HG02759 (cell line): Measurements from ENCODE around the gene SEMA4D.

Experiments used
- ATAC-seq: cut with Tn5 transposase; IDR thresholded peaks from one replicate; pipeline ENCODE4 v1.9.1; 2021; ENCODE audit warnings: mild to moderate bottlenecking, moderate library complexity; ENCODE audit not compliant: unreplicated experiment

The SEMA4D gene

DNA sequence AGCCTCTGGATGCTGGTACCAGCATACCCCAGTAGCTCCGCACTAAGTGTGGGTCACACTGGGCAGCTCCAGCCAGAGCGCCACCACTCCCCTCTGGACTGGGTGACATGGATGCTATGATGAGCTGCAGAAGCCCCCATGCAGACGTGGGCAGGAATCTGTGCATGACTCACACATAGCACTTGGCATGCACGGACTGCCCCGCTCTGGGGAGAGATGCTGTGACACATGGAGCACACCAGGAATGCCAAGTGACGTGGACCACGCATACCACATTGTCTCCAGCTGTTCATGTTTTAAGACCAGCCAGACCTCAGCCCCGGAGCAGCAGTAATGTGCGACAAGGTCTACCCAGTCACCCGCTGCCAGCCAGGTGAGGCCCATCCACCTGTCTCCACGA, 64.1 kb downstream of the SEMA4D start:
- ATAC-seq: no peak

DNA sequence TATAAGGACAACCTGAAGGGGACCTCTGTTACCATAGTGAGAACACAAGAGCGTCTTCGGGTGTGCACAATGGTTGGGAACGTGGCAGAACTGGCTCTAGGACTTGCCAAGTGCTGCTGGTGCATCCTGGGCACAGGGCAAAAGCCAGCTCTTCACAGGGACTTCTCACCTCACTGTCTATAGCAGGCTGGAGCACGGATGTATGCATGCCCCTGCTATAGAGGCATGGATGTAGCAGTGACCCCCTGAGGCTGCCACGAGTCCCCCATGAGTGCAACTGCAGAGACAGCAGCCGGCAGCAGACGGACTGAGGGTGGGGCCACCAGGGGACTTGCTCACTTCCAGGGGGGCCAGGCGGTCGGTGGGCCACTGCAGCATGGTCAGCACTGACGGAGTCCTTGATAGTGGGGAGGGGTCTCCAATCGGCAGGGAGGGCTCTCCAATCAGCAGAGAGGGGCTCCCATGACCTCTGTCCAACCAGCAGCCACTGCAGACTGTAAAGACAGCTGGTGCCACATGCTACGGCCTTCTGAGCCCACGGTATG, 64.9 kb downstream of the SEMA4D start:
- ATAC-seq: no peak

DNA sequence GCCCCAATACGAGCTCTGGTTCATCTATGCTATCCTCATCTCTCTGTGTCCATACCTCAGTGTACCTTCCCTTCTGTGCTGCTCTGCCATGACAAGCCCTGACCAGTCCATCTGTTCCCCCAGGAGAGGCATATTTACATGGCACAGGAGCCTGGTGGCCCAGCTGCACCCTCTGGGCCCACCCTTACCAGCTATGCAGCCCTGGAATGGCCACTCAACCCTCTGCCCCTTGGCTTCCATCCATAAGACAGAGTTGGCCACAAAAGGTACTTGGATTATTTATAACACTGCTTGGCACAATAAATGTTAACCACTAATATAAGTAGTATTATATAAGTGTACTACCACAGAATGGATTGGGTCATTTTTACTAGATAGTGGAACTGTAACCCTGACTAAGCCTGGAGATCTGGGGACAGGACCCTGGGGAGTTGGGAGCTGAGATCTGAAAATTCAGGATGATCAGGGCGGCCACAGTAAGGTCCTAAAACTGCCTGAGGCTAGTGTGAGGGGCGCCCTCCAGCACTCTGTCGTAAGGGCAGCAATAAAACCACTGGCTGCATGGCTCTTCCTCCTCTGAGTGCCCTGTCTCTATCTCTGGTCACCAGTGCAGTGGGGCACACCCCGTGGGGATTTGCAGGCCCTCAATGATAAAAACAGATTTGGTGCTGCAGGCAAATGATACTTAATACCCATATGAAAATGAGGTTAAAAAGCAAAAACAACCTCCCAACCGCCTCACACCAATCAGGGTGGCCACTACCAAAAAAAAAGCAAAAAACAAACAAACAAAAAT, 65.8 kb downstream of the SEMA4D start:
- ATAC-seq: no peak

DNA sequence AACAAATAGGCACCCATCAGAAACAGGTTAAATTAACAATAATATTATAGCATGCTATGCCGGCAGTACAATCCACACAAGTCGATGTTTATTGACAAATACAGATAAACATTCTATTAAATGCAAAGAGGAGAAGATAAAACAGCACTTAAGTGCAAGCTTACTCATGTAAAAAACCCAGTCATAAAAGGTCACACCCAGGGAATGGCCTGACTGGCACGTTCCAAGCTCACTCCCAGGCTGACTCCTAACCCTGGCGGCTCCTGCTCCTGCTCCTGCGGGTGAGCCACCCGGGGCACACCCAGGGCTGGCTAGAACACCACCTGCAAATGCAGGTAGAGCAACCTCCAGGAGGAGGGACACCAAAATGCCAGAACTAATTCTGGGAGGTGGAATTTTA, 66.9 kb downstream of the SEMA4D start:
- no peak for ATAC-seq

DNA sequence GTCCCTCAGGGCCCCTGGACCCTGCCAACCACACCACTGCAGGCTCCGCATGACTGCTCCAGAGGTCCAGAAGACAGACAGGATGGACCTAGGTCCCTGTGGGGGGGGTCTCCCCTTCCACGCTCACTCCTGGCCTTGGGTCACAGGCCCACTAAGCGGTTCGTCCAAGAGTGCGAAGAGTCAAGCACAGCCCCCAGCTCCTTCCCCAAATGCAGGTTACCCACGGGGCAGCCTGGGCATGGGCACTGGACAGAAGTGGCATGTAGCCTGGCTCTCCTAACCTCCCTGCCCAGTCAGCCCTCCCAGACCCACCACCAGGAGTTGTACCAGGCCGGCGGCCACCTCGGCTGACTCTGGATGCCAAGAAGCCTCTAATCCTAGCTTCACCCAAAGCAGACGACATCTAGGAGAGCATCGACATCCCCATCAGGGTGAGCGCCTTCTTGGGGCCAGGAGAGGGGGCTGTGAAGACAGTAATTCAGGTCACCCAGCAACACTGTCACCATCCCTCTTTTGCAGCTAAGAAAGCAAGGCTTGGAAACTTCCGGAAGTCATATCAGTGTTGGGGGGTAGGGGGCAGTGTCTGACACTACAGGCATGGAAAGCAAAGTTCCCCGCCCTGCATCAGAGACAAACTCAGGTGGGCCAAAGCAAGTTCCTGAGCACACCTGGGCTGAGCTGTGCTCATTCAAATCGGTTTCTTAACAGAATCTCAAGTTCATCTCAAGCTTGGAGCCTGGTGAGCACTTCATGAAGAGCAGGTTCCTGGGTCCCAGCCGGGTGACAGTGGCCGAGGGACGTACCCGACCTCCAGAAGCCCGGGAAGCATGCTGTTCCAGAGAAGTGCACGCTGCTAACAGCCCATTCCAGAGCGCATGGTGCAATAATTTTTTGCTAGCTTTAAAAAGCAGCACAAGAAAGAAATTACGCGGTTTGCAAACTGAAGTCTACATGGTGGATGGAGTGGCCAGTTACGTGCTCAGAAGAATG, 68.7 kb downstream of the SEMA4D start:
- ATAC-seq: no peak

DNA sequence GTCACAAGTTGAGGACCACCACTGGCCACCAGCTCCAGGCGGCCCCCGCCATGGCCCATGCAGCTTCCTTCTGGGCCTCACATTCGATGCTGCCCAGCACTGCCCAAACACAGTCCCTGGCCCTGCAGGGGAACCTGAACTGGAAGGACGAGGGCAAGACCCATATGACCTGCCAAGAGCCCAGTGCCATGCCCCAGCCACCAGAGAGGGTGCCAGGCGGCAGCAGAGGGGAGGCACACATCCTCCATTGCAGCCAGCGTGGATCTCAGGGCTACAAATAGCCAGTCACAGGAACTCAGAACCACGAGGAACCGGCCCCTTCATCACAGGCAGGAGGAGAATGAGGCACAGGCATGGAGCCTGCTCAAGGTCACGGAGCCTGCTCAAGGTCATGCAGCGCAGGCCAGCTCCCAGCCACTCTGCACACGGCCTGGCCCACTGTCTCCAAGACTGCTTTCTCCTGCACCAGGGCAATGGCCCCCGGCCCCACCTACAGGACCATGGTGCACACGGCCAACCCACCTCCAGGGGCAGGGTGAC, 69.6 kb downstream of the SEMA4D start:
- ATAC-seq: no peak

DNA sequence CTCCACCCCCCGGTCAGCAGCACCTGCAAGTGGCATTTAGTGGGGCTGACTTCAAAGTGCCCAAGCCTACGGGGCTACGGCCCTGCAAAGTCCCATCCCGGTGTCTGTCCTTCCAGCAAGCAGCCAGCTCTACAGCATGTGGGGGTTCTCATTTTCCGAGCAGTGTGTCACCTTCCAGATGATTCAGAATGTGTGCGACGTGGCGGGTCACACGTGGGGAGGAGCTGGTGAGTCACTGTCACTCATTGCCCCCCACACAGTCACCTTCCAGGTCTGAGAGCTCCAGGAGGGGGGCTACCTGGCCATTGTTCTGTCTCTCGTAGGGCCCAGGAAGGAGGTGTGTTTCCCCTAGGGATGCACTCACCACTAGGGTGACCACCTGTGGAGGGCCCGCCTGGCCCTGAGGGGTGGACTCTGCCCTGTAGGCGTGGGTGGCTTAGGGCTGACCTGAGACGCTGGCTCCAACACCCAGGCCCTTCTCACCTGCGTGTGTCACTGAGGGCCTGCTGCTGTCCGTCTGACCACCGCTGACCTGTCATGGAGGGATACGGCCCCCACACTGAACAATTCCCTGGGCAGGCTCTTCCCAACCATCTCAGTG, 70.2 kb downstream of the SEMA4D start:
- no peak for ATAC-seq

DNA sequence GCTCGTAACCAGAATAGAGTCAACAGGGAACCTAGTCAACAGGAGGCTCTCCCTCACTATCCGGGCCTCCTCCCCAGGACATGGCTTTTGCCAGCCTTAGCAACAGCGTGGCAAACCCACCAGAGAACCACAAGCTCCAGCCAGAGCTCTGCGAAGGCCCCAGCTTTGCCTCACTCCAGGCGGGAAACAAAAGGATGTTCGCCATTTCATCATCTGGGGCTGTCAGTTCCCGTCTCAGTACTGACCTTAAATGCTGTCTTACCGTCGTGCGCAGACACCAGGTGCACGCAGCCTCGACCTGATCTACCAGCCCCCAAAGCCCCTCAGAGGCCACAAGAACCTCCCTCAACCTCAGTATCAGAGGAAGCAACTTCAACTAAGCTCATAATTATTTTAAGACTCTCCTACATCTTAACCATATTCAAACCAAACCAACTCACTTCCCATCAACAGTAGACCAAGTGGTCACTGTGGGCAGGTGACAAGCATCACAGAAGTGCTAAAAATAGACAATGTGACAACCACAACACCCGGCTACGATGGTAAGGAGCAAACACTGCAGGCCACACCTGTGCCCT, 71.4 kb downstream of the SEMA4D start:
- peak; percentile 75 for ATAC-seq

DNA sequence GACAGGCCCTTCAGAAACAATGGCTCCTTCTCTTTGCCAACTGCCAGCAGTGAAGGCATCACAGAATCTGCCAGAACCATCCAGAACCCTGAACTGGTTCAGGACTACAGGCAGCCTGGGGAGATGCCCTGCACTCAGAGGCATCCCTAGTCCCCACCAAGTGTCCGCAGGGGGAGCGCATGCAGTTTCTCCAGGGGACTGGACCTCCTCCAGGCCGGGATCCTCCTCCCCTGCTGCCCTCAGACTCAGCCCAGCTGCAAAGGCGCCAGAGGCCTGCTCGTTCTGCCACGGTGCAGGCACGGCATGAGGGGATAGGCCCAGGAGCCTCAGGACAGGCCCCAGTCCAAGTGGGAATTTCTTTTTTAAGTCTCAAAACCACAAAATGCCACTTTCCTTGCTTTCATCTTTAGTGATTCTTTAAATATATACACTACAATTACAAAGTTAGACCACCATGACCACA, 72.0 kb downstream of the SEMA4D start:
- peak; percentile 3 for ATAC-seq

DNA sequence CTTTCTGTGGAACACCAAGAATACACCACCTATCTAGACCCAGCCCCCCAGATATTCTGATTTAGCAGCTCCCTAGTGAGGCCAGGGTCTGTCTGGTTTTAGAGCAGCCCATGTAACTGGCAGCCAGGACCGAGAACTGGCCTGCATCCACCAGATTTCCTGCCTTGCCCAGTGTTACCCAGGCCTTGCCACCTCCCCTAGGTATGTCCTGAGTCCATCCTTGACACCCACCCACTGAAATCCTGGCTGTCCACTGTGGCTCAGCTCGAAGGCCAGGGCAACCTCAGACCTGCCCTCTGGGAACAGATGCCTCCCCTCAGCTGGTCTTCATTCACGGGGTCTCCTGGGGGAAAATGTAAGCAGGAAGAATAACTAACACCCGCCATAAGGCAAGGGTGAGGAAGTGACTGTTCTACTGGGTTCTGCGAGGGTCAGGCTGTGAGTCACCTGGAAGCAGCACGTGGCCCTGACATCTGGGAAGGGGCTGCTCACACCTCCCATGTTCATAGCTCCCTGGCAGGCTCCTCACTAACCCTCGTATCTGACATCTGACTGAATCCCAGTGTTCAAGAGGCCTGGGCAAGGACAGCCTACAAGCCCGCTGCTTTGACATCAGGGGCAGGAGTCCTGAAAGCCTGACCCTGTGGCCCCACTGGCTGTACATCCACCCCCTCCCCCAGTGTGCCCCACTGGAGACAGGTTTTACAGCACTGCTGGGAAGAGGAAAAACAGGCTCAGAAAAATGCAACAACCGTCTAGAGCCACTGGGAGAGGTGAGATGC, 72.7 kb downstream of the SEMA4D start:
- ATAC-seq: no peak

DNA sequence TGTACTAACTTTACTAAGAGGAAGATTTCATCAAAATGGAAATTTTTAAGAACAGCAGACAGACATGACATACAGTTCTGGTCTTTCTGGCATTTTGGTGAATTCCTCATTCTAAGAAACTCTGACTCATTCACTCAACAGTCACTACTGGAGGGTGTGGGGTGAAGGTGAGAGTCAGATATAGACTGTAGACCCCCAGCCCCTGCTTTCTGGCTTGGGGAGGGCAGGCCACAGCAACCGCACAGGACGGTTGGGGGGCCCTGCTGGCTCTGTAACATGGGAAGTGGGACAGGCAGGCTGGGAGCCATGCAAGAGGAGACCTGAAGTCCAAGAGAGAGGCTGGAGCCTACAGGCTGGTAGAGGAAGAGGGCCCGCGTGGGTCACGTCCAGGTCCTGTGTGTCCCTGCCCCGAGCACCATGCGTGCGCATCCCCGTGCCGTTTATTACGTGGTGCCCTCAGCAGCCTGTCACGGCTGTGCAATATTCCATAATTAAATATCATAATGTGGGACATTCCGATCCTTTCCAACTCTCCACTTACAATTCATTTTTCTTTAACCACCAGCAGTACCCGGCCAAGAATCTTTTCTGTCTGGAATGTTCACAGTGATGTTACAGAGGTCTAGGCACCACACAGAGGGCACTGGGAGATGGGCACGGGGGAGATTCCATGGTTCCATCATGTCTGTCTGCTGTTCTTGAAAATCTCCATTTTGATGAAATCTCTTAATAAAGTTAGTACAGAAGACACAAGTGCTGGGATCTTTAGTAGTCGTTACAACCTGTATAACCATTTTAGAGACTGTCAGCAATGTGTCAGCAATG, 75.5 kb downstream of the SEMA4D start:
- ATAC-seq: no peak

DNA sequence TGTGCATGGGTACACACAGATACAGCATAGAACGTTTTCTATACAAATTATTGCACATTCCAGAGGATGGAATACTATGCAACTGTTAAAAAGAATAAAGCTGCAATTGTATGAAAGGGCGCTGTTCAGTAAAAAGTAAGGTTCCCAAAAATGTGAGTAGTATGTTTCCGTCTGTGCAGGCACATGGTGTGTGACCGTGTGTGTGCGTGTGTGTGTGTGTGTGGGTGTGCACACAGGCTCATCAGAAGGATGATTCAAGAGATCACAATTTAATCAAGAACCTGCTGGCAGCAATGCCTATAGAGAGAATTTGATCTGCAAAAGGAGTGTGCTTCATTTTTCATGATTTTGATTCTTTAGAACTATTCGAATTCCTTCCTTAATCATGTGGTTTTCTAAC, 76.3 kb downstream of the SEMA4D start:
- no peak for ATAC-seq

DNA sequence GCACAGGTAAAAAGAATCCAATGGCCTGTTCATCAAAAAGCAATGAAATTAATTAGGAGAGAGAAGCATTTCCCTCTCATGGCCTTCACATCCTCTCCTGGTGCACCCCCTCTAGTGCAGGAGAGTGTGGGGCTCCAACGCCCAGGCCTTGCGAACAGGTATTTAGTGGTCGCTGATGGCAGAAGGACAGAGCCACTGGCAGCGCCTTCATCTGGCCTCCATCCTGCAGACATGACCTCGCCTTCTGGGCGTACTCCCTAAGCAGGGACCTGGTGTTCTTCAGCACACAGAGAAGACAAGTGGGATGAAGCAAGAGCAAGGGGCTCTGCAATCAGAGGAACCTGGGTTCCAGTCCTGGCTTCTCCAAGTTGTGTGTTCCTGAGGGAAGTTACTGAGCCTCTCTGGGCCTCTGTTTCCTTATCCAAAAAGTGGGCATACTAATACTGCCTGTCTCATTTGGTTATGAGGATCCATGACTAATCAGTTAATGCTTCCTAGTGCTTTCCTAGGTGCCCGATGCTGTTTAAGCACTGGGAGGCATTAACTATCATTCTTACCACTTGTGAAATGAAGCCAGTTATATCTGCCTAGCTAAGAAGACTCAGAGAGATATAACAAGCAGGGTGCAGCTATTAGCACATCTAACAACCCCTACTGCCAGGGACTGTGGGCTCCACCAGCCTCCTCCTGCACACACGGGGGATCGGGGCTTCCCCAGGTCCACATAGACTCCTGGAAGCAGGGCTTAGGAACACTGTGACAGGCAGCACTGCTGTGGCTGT, 77.3 kb downstream of the SEMA4D start:
- no peak for ATAC-seq

DNA sequence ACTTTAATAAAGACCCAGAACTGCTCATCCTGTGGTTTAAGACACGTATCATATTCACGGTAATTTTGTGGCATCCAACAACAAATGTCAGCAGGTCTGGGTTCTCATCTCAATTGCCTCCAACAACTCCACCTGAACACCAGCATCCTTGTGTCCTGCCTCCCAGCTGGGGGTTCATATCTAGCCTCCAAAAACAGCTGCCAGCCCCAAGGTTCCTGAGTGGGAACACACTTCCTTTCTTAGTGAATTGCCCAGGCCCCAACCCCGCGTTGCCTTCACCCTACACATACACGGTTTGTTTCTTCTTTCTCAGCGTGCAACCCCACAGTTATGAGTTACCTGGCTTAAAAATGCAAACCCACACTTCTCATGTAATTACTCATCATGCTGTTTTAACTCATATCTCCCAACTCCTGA, 77.9 kb downstream of the SEMA4D start:
- ATAC-seq: no peak

DNA sequence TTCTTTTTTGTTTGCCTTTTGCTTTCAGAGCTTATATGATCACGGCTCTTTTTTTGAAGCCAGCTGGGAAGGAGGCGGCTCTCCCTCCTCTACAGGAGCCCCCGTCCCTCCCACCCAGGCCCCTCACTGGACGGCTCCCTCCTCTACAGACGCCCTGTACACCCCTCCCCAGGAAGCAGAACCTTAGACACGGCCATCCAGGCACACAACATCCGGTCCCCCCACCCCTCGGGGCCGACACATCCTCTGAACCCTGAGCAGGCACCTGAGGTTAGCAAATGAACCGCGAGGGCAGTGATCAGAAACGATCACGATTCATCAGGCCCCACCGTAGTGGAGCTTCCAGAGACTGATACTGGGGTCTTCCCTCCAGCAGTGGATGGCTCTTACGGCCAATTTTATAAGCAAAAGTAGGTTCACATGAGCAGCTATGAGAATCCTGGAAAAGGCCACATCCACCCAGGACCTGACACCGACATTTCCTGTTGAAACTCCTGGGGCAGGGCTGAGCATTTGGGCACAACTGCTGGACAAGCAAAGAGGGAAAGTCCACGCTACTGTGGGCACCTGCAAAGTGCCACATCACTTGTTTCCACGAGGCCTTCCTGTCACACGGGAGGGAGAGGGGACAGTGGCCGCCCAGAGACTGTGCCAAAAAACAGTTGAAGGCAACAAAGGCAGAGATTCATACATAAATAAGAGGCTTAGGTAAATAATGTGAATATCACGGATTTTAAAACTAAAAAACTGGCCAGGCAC, 78.9 kb downstream of the SEMA4D start:
- ATAC-seq: peak; percentile 76

DNA sequence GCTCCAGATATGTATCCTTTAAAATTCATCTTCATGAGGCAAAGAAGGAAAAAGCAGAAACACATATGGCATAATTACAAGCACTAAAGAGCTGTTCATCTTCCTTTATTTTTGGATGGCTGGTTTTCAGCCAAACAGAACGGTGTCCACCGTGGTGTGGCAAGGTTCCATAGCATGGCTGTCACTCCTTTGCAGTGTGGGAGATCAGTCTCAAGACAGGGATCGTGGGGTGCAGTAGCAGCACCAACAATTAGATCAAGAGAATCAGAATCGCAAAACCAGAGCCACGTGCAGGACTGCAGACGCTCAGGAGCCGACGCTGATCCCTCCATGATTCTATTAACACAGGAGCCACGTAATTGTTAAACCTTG, 79.5 kb downstream of the SEMA4D start:
- peak; percentile 9 for ATAC-seq

DNA sequence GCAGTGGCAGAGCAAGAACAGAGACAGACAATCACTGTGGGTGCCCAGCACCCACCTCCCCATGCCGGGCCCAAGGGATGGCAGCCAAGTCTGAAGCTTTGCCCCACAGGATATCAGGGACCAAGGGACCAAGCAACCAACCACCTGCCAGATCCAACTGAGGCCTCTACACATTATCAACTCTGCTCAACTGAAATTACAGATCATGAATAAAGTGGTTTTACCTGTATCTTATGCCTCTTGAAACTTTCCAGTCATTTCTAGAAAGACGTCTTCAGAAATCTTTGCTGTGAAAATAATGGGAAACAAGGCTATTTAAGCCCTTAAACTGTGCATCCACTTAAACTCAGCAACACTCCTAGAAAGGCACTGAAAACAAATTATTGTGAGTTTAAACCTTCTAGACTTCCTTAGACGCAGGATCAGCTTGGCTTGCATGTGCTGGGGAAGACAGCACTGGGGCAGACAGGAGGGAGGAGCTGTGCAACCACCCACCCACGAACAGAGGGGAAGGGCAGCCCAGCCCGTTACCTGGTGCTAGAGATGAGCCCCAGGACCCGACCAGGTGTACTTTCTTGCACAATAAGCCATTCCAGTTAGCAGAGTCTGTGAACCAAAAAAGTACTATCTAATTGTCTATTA, 80.0 kb downstream of the SEMA4D start:
- ATAC-seq: peak; percentile 37
